22Rv1 (cell line): ENCODE data around the gene RNU1-2.
"Not testable (repeated sequence)": the region's sequence is repeated elsewhere in the genome, so short reads cannot be mapped to it uniquely, and the experiment has no call there.

Source experiments
- CTCF ChIP-seq: fragments of 450-650 bp; IDR thresholded peaks from 2 replicates; pipeline ENCODE4 v1.5.1; 2017; ENCODE audit warnings: mild to moderate bottlenecking
- ZFX ChIP-seq: fragments of 450-650 bp; IDR thresholded peaks from 2 replicates; pipeline ENCODE4 v1.6.1; 2017; ENCODE audit warnings: antibody characterized with exemption, borderline replicate concordance

GRCh38 chr1:16856201-16856600 lies 39.6 kb upstream of the RNU1-2 start:
- TF ChIP-seq CTCF, ZFX: not testable (repeated sequence)
